ENCODE results near the gene ZYG11A.
"Not testable (repeated sequence)": the region's sequence is repeated elsewhere in the genome, so short reads cannot be mapped to it uniquely, and the experiment has no call there.

GRCh38 chr1:52845119-52845518, 2.6 kb downstream of the ZYG11A start:
- not testable (repeated sequence) for TF ChIP-seq CTCF, POLR2AphosphoS5, POLR2A (IDR thresholded peaks at IDR 0.05)

All from prostate gland (tissue), 2 donors.